Karpas-422 (cell line): ENCODE data around the gene SCAP. TPM values are rescaled to one million over a fixed set of nuclear protein-coding genes. Genes with fewer than 3 reads are reported as not detected.

Source experiments
- DNase-seq: peaks from one replicate; pipeline ENCODE4 v3.0.0-alpha.2; 2015
- H2AFZ ChIP-seq: fragments of 200-600 bp; sonication (generic); 2 replicates; pipeline ENCODE4 v1.6.1; 2014; ENCODE audit warnings: antibody characterized with exemption, low read length, mixed read lengths
- H3K27ac ChIP-seq: fragments of 200-600 bp; sonication (generic); 2 replicates; pipeline ENCODE4 v1.5.1; 2014; ENCODE audit warnings: mild to moderate bottlenecking, low read length, moderate library complexity
- H3K27me3 ChIP-seq: fragments of 200-600 bp; sonication (generic); 2 replicates; pipeline ENCODE4 v1.6.1; 2014; ENCODE audit warnings: low read length, mixed read lengths
- H3K36me3 ChIP-seq: fragments of 200-600 bp; sonication (generic); 2 replicates; pipeline ENCODE4 v1.6.1; 2014; ENCODE audit warnings: low read length, mixed read lengths; ENCODE audit not compliant: insufficient read depth
- H3K4me1 ChIP-seq: fragments of 200-600 bp; sonication (generic); 2 replicates; pipeline ENCODE4 v1.6.1; 2014; ENCODE audit warnings: mild to moderate bottlenecking, low read length, mixed read lengths
- H3K4me2 ChIP-seq: fragments of 200-600 bp; sonication (generic); 2 replicates; pipeline ENCODE4 v1.6.1; 2014; ENCODE audit warnings: low read length, low read depth, mild to moderate bottlenecking; ENCODE audit not compliant: poor library complexity, severe bottlenecking
- H3K4me3 ChIP-seq: fragments of 200-600 bp; sonication (generic); 2 replicates; pipeline ENCODE4 v1.5.1; 2014; ENCODE audit warnings: mild to moderate bottlenecking, antibody characterized with exemption, low read length, mixed read lengths
- H3K79me2 ChIP-seq: fragments of 200-600 bp; sonication (generic); 2 replicates; pipeline ENCODE4 v1.6.1; 2014; ENCODE audit warnings: mild to moderate bottlenecking, low read length, mixed read lengths
- H3K9ac ChIP-seq: fragments of 200-600 bp; sonication (generic); 2 replicates; pipeline ENCODE4 v1.6.0; 2014; ENCODE audit warnings: low read length
- H3K9me2 ChIP-seq: fragments of 200-600 bp; sonication (generic), shearing (Covaris generic); replicated peaks from 2 replicates; pipeline ENCODE4 v1.6.0; 2014; ENCODE audit warnings: mild to moderate bottlenecking, low read length, moderate library complexity; ENCODE audit not compliant: insufficient read depth
- H3K9me3 ChIP-seq: fragments of 300-700, 200-600 bp; sonication (generic); 2 replicates; pipeline ENCODE4 v1.6.1; 2014; ENCODE audit warnings: low read length, mixed read lengths
- H4K20me1 ChIP-seq: fragments of 200-600 bp; sonication (generic); 2 replicates; pipeline ENCODE4 v1.6.1; 2014; ENCODE audit warnings: mild to moderate bottlenecking, antibody characterized with exemption, low read length, low read depth; ENCODE audit not compliant: insufficient read depth
- small RNA-seq: library from RNA; depleted of rRNA; stranded (forward); fragments of <200 nt; gene quantifications from one replicate; pipeline ENCODE3, GENCODE V24; 2014
- total RNA-seq: library from RNA; depleted of rRNA; stranded (reverse); fragments of >200 nt; shearing (Covaris generic); gene quantifications from 2 replicates; pipeline ENCODE4 v1.2.3, GENCODE V29; 2014; ENCODE audit warnings: low replicate concordance; rRNA removed

The SCAP gene
- total RNA-seq, 1 experiment from 2014 or later: 109 TPM

DNA sequence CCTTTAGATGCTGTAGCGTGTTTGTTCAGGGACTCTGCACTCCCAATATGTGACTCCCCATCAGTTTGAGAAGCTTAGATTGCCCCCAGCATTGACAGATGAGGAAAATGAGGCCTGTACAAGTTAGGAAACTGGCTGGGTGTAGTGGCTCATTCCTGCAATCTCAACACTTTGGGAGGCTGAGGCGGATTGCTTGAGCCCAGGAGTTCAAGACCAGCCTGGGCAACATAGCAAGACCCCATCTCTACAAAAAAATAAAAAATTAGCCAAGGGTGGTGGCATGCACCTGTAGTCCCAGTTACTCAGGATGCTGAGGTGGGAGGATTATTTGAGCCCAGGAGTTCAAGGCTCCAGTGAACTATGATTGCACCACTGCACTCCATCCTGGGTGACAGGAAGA, 108.9 kb downstream of the SCAP start:
- H3K4me1 ChIP-seq: peaks cover 7% of the 10 kb centered on the region; the same call in 1 of the 2 replicates

GRCh38 chr3:47365213-47366153, 110.3 kb downstream of the SCAP start:
- Histone ChIP-seq H3K79me2 (no peaks in the 10 kb centered on the region), H3K4me3 (no peak overlapping the region), H3K4me2 (no peak overlapping the region), H3K27me3 (no peaks in the 10 kb centered on the region), H3K9me3 (no peaks in the 10 kb centered on the region), H3K27ac (no peak overlapping the region), H3K9me2 (no peaks in the 10 kb centered on the region), H3K9ac (no peak overlapping the region), H4K20me1 (no peaks in the 10 kb centered on the region), H2AFZ (no peak overlapping the region), H3K36me3 (no peaks in the 10 kb centered on the region), H3K4me1 (peaks cover 7% of the 10 kb centered on the region; the same call in 1 of the 2 replicates)
- no peak for DNase-seq

More for the DNA sequence above, 108.9 kb downstream of the SCAP start:
- Histone ChIP-seq H3K27ac (no peak overlapping the region), H3K79me2 (no peaks in the 10 kb centered on the region), H3K4me3 (no peak overlapping the region), H3K9me2 (no peaks in the 10 kb centered on the region), H4K20me1 (no peaks in the 10 kb centered on the region), H3K9me3 (no peaks in the 10 kb centered on the region), H3K9ac (no peak overlapping the region), H3K27me3 (no peaks in the 10 kb centered on the region), H2AFZ (no peak overlapping the region), H3K4me2 (no peak overlapping the region), H3K36me3 (no peaks in the 10 kb centered on the region)
- no peak for DNase-seq

Small RNAs within 50 kb of the gene (small RNA-seq; reads per million reads assigned to genes)
- not detected for gene AC099778.2

Other genes starting within 250 kb of the SCAP start
- gene KIF9, start 193.1 kb downstream of the SCAP start, total RNA-seq: 8.3 and 21.1 TPM in 2 replicates
- 15.6 and 33.0 TPM in 2 replicates for gene KLHL18, start 193.0 kb downstream of the SCAP start, total RNA-seq
- 7.9 and 25.5 TPM in 2 replicates for gene PTPN23, start 94.9 kb downstream of the SCAP start, total RNA-seq
- gene ELP6, start 37.8 kb upstream of the SCAP start, total RNA-seq: 60.4 and 61.7 TPM in 2 replicates
- gene CSPG5, start 102.9 kb upstream of the SCAP start, total RNA-seq: 0.04 and 1.5 TPM in 2 replicates